BE2C (cell line): ENCODE measurements around the gene COBL.

Experiments
- DNase-seq: peaks from one replicate; pipeline ENCODE4 v3.0.0-alpha.2; 2020
- H3K27me3 ChIP-seq: fragments of 250-450 bp; sonication (Bioruptor Pico); 2 replicates; pipeline ENCODE4 v1.5.1; 2020; ENCODE audit warnings: mild to moderate bottlenecking
- H3K36me3 ChIP-seq: fragments of 250-450 bp; sonication (Bioruptor Pico); 2 replicates; pipeline ENCODE4 v1.5.1; 2020; ENCODE audit warnings: mild to moderate bottlenecking
- H3K4me1 ChIP-seq: fragments of 250-450 bp; sonication (Bioruptor Pico); 2 replicates; pipeline ENCODE4 v1.5.1; 2020
- H3K4me3 ChIP-seq: 2 replicates; pipeline ENCODE4 v1.5.1; 2011; ENCODE audit warnings: low read depth, low read length
- H3K9me3 ChIP-seq: fragments of 250-450 bp; sonication (Bioruptor Pico); 2 replicates; pipeline ENCODE4 v1.5.1; 2020
- CTCF ChIP-seq: IDR thresholded peaks from 2 replicates; pipeline ENCODE4 v1.5.1; 2012; ENCODE audit warnings: mild to moderate bottlenecking, low read depth, low read length

COBL gene

GRCh38 chr7:51261950-51262795 lies 54.4 kb downstream of the COBL start:
- H3K4me3 ChIP-seq = no peak overlapping the region
- H3K4me1 ChIP-seq = no peaks in the 10 kb centered on the region
- no peaks in the 10 kb centered on the region for H3K36me3 ChIP-seq
- DNase-seq = no peak
- H3K9me3 ChIP-seq = no peaks in the 10 kb centered on the region
- H3K27me3 ChIP-seq = no peaks in the 10 kb centered on the region
- no peak for TF ChIP-seq CTCF

- Histone ChIP-seq H3K4me1 (no peaks in the 10 kb centered on the region), H3K9me3 (no peaks in the 10 kb centered on the region), H3K27me3 (no peaks in the 10 kb centered on the region), H3K4me3 (no peak overlapping the region), H3K36me3 (no peaks in the 10 kb centered on the region)
- no peak for TF ChIP-seq CTCF
- no peak for DNase-seq
These were observed 55.3 kb downstream of the COBL start for GRCh38 chr7:51261117-51261835.

- Histone ChIP-seq H3K27me3 (no peaks in the 10 kb centered on the region), H3K4me1 (no peaks in the 10 kb centered on the region), H3K9me3 (no peaks in the 10 kb centered on the region), H3K36me3 (no peaks in the 10 kb centered on the region), H3K4me3 (no peak overlapping the region)
- DNase-seq = no peak
- TF ChIP-seq CTCF = no peak
These were observed 56.1 kb downstream of the COBL start for GRCh38 chr7:51260516-51260915.

GRCh38 chr7:51259766-51260165 lies 56.8 kb downstream of the COBL start:
- Histone ChIP-seq H3K4me3 (no peak overlapping the region), H3K36me3 (no peaks in the 10 kb centered on the region), H3K9me3 (no peaks in the 10 kb centered on the region), H3K4me1 (no peaks in the 10 kb centered on the region), H3K27me3 (no peaks in the 10 kb centered on the region)
- TF ChIP-seq CTCF = no peak
- DNase-seq = no peak

GRCh38 chr7:51256916-51257315 lies 59.7 kb downstream of the COBL start:
- no peaks in the 10 kb centered on the region for H3K4me1 ChIP-seq
- no peaks in the 10 kb centered on the region for H3K36me3 ChIP-seq
- no peaks in the 10 kb centered on the region for H3K9me3 ChIP-seq
- no peak overlapping the region for H3K4me3 ChIP-seq
- no peak for TF ChIP-seq CTCF
- H3K27me3 ChIP-seq = no peaks in the 10 kb centered on the region
- DNase-seq = no peak

- no peak for TF ChIP-seq CTCF
- Histone ChIP-seq H3K36me3 (no peaks in the 10 kb centered on the region), H3K4me3 (no peak overlapping the region), H3K4me1 (no peaks in the 10 kb centered on the region), H3K27me3 (no peaks in the 10 kb centered on the region), H3K9me3 (no peaks in the 10 kb centered on the region)
- no peak for DNase-seq
These were observed 60.3 kb downstream of the COBL start for GRCh38 chr7:51256209-51256781.
